HepG2 (cell line): ENCODE measurements around the gene ADAMTS2. TPM values are rescaled to one million over a fixed set of nuclear protein-coding genes. Genes with fewer than 3 reads are reported as not detected.

Experiments
- BORCS8-MEF2B ChIP-seq: sonication (generic); formaldehyde crosslinking; IDR thresholded peaks from 2 replicates; pipeline ENCODE4 v1.8.0; 2022; ENCODE audit warnings: mild to moderate bottlenecking, missing genetic modification reagents
- BRF2 ChIP-seq: sonication (generic); formaldehyde crosslinking; IDR thresholded peaks from 2 replicates; pipeline ENCODE4 v1.8.1; 2022; ENCODE audit warnings: mild to moderate bottlenecking, missing genetic modification reagents
- CBFB ChIP-seq: sonication (generic); formaldehyde crosslinking; IDR thresholded peaks from 2 replicates; pipeline ENCODE4 v1.4.0; 2020; ENCODE audit warnings: missing genetic modification reagents
- GATAD2A ChIP-seq: IDR thresholded peaks from 2 replicates; pipeline ENCODE4 v1.6.1; 2016
- GPN1 ChIP-seq: sonication (generic); formaldehyde crosslinking; IDR thresholded peaks from 2 replicates; pipeline ENCODE4 v1.5.1; 2020; ENCODE audit warnings: missing genetic modification reagents, borderline replicate concordance
- MYC ChIP-seq: sonication (generic); formaldehyde crosslinking; IDR thresholded peaks from 2 replicates; pipeline ENCODE4 v1.9.0; 2021; ENCODE audit warnings: missing genetic modification reagents, borderline replicate concordance
- REL ChIP-seq: sonication (generic); formaldehyde crosslinking; conservative IDR thresholded peaks from 2 replicates; pipeline ENCODE4 v1.8.0; 2022; ENCODE audit warnings: mild to moderate bottlenecking, missing genetic modification reagents, moderate library complexity
- SP2 ChIP-seq: sonication (generic); formaldehyde crosslinking; IDR thresholded peaks from 2 replicates; pipeline ENCODE4 v1.5.1; 2020; ENCODE audit warnings: mild to moderate bottlenecking, missing genetic modification reagents
- SYNCRIP ChIP-seq: fragments of 200-400 bp; formaldehyde crosslinking; IDR thresholded peaks from 2 replicates; pipeline ENCODE4 v1.6.1; 2018; ENCODE audit warnings: mild to moderate bottlenecking, low read depth, low read length; ENCODE audit not compliant: insufficient read depth
- USF2 ChIP-seq, 2 experiments: sonication (generic) in 1 of 2; formaldehyde crosslinking in 1 of 2; IDR thresholded peaks; 2 replicates each; pipeline versions ENCODE4 v1.5.1 to v1.6.1; 2011 to 2020; ENCODE audit warnings: borderline replicate concordance in 1 of 2, low read depth in 1 of 2, low read length in 1 of 2, mild to moderate bottlenecking in 1 of 2, missing genetic modification reagents in 1 of 2, moderate library complexity in 1 of 2
- WIZ ChIP-seq: sonication (generic); formaldehyde crosslinking; IDR thresholded peaks from 2 replicates; pipeline ENCODE4 v1.5.1; 2020; ENCODE audit warnings: mild to moderate bottlenecking, missing genetic modification reagents
- ZFX ChIP-seq: sonication (generic); formaldehyde crosslinking; IDR thresholded peaks from 2 replicates; pipeline ENCODE4 v1.4.0; 2020; ENCODE audit warnings: mild to moderate bottlenecking, low read depth, missing genetic modification reagents, moderate library complexity
- ZNF143 ChIP-seq: sonication (generic); formaldehyde crosslinking; IDR thresholded peaks from 2 replicates; pipeline ENCODE4 v1.4.0; 2020; ENCODE audit warnings: missing genetic modification reagents
- ZNF75D ChIP-seq: sonication (generic); formaldehyde crosslinking; IDR thresholded peaks from 2 replicates; pipeline ENCODE4 v1.8.1; 2023; ENCODE audit warnings: missing genetic modification reagents, mild to moderate bottlenecking, borderline replicate concordance
- ZNF766 ChIP-seq: sonication (generic); formaldehyde crosslinking; IDR thresholded peaks from 2 replicates; pipeline ENCODE4 v1.5.0; 2020; ENCODE audit warnings: missing genetic modification reagents, borderline replicate concordance
- polyA plus RNA-seq, 8 experiments: library from polyadenylated mRNA; depleted of rRNA in 3 of 8; stranded (reverse) in 7 of 8; unstranded in 1 of 8; fragments of >200 nt; fragmentation: Illumina TruSeq in 4 of 8; extraction: Trizol in 4 of 8; gene quantifications; 2 replicates each; pipeline versions ENCODE4 v1.2.1 to v1.2.3, GENCODE V29; 2011 to 2016; ENCODE audit warnings: low read depth in 4 of 8, missing spikeins in 1 of 8, mixed read lengths in 1 of 8; ENCODE audit not compliant: insufficient read depth in 1 of 8
- total RNA-seq, 5 experiments: library from RNA; depleted of rRNA; stranded (reverse); fragments of >200 nt; fragmentation: Illumina TruSeq; extraction: Trizol; gene quantifications; 2 replicates each; pipeline ENCODE4 v1.2.3, GENCODE V29; 2016; ENCODE audit warnings: low read depth in 1 of 5
- TF ChIP-seq, protein P1 (sequence below): sonication (generic); formaldehyde crosslinking; IDR thresholded peaks from 2 replicates; pipeline ENCODE4 v1.5.1; 2020; ENCODE audit warnings: mild to moderate bottlenecking, missing genetic modification reagents, borderline replicate concordance
- TF ChIP-seq, protein P2 (sequence below): sonication (generic); formaldehyde crosslinking; conservative IDR thresholded peaks from 2 replicates; pipeline ENCODE4 v1.4.0; 2020; ENCODE audit warnings: missing genetic modification reagents

The ADAMTS2 gene
- total and polyA plus RNA-seq, 2 of the 13 experiments (the other 11 are each of a cell fraction or from before 2014, with no cell fraction given), result 0.24 to 3.5 TPM

DNA sequence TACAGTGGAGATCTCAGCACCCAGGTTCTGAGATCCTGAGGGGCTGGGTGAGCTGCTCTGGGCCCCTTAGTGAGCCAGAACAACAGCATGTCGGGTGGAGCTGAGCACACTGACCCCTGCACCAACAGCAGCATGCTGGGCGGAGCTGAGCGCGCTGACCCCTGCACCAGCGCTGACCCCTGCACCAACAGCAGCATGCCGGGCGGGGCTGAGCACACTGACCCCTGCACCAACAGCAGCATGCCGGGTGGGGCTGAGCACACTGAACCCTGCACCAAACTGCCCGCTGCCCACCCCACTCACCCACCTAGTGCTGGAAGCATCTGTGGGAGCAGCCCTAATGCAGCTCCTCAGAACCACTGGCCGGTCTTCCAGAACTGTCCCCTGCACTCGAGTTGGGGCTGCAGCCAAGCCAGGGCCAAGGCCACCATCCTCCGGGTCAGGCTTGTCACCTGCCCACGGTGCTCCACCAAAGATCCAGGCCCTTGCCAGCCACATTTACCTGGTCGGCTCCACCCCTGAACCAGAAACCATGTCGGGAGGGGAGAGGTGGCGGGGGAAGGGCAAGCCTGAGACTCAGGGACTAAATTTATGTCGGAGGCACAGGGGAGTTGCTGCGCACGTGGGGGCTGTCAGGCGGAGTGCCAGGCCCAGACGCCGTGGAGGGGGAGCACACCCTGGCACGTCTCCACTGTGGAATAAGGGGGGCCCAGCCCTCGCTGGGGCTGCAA lies 80.3 kb downstream of the ADAMTS2 start (continued):
- TF ChIP-seq BORCS8-MEF2B (CRISPR knock-in tag), result peak; percentile 74
- peak; percentile 48; the same call in 1 of the 2 replicates for TF ChIP-seq GATAD2A (CRISPR knock-in tag)
- TF ChIP-seq CBFB (CRISPR knock-in tag), result no peak
- 0 out of 2 replicates have a peak, but pooled peaks have one; percentile 25 for TF ChIP-seq REL (CRISPR knock-in tag)
- TF ChIP-seq SYNCRIP, result no peak
- TF ChIP-seq BRF2 (CRISPR knock-in tag), result peak; percentile 15; the same call in 1 of the 2 replicates
- peak; percentile 6; the same call in 1 of the 2 replicates for TF ChIP-seq WIZ (CRISPR knock-in tag)
- TF ChIP-seq, protein P1, sequence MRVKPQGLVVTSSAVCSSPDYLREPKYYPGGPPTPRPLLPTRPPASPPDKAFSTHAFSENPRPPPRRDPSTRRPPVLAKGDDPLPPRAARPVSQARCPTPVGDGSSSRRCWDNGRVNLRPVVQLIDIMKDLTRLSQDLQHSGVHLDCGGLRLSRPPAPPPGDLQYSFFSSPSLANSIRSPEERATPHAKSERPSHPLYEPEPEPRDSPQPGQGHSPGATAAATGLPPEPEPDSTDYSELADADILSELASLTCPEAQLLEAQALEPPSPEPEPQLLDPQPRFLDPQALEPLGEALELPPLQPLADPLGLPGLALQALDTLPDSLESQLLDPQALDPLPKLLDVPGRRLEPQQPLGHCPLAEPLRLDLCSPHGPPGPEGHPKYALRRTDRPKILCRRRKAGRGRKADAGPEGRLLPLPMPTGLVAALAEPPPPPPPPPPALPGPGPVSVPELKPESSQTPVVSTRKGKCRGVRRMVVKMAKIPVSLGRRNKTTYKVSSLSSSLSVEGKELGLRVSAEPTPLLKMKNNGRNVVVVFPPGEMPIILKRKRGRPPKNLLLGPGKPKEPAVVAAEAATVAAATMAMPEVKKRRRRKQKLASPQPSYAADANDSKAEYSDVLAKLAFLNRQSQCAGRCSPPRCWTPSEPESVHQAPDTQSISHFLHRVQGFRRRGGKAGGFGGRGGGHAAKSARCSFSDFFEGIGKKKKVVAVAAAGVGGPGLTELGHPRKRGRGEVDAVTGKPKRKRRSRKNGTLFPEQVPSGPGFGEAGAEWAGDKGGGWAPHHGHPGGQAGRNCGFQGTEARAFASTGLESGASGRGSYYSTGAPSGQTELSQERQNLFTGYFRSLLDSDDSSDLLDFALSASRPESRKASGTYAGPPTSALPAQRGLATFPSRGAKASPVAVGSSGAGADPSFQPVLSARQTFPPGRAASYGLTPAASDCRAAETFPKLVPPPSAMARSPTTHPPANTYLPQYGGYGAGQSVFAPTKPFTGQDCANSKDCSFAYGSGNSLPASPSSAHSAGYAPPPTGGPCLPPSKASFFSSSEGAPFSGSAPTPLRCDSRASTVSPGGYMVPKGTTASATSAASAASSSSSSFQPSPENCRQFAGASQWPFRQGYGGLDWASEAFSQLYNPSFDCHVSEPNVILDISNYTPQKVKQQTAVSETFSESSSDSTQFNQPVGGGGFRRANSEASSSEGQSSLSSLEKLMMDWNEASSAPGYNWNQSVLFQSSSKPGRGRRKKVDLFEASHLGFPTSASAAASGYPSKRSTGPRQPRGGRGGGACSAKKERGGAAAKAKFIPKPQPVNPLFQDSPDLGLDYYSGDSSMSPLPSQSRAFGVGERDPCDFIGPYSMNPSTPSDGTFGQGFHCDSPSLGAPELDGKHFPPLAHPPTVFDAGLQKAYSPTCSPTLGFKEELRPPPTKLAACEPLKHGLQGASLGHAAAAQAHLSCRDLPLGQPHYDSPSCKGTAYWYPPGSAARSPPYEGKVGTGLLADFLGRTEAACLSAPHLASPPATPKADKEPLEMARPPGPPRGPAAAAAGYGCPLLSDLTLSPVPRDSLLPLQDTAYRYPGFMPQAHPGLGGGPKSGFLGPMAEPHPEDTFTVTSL (CRISPR knock-in tag), result no peak
- TF ChIP-seq, protein P2, sequence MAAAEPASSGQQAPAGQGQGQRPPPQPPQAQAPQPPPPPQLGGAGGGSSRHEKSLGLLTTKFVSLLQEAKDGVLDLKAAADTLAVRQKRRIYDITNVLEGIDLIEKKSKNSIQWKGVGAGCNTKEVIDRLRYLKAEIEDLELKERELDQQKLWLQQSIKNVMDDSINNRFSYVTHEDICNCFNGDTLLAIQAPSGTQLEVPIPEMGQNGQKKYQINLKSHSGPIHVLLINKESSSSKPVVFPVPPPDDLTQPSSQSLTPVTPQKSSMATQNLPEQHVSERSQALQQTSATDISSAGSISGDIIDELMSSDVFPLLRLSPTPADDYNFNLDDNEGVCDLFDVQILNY (CRISPR knock-in tag), result no peak
- TF ChIP-seq ZFX (CRISPR knock-in tag), result peak; percentile 51
- no peak for TF ChIP-seq USF2 (IDR thresholded peaks at IDR 0.05; ENCODE audit: low read depth, low read length)
- peak; percentile 17; the same call in 1 of the 2 replicates for TF ChIP-seq USF2 (CRISPR knock-in tag; IDR thresholded peaks at IDR 0.05; ENCODE audit: borderline replicate concordance)
- TF ChIP-seq GPN1 (CRISPR knock-in tag), result no peak
- peak; percentile 76; the same call in 1 of the 2 replicates for TF ChIP-seq MYC (CRISPR knock-in tag)
- TF ChIP-seq ZNF75D (CRISPR knock-in tag), result no peak
- no peak for TF ChIP-seq ZNF143 (CRISPR knock-in tag)
- TF ChIP-seq SP2 (CRISPR knock-in tag), result no peak
- no peak for TF ChIP-seq ZNF766 (CRISPR knock-in tag)
